HG03521 (cell line): Measurements from ENCODE around the gene NOL4L.
"Not testable (repeated sequence)": the region's sequence is repeated elsewhere in the genome, so short reads cannot be mapped to it uniquely, and the experiment has no call there.

Source experiments
- ATAC-seq: cut with Tn5 transposase; IDR thresholded peaks from one replicate; pipeline ENCODE4 v1.9.1; 2021; ENCODE audit warnings: mild to moderate bottlenecking, moderate library complexity; ENCODE audit not compliant: unreplicated experiment

The NOL4L gene

DNA sequence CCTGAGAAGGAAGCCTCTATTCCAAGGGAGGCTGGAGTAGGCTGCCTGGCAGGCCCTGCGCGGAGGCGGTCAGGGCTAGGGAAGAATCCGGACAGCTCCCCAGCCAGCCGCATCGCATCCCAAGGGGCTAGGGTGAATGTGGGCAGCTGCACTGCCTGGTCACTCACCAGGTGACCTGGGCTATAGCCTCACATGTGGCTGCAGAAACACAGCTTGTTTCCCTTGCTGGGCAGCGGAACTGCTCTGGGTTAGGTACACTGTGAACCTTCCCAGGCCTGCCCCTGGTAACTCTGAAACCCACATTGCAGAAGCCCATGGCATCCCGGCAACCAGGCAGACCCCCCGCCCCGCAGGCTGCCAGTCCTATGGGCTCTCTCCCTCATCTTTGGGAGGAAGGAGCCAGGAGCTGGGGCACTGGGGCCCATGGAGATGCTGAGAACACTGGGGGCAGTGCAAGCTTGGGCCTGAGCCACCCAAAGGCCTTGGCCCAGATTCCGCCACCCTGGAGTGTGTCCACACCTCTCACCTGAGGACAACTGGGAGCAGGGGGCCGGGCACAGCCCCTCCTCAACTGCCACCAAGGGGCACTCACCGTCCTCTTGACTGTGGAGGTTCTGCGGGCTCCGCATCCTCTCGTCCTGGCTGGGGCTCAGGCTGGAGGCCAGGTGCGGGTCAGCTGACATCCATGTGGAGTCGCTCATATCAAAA, 111.0 kb downstream of the NOL4L start:
- ATAC-seq = no peak

DNA sequence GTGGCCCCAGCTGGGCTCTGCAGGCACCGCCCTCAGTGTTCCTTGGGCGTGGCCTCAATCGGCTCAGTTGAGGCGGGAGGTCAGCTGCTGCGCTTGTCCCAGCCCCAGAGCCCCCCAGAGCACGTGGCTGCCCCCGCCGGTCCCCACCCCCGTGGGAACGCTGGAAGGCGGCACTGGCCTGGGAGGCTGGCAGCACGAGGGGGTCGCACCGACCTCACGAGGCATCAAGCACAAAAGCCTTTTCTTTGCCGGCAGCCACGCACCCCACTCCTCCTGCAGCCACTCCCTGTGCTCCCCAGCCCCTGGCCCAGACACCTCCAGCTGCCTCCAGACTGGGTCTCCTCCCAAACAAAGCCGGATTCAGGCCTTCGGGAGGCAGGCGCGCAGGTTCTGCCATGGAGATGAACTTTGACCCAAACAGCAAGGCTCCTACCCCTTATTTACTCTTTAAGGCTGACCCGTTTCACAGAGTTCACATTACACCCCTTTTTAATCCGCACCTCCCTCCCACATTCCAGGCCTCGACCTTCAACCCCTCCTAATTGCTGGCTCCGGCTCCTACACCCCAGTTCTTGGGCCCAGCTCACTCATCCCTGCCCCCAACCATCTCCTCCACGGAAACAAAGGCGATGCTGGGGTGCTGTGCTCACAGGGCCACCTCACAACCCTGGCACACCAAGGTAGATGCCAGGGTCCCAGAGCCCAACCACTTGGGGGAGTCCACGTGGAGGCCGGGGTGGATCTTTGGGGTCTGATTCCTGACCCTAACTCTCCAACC, 111.7 kb downstream of the NOL4L start:
- ATAC-seq = no peak

- no peak for ATAC-seq
Measured at GRCh38 chr20:32472581-32473207, 112.4 kb downstream of the NOL4L start.

DNA sequence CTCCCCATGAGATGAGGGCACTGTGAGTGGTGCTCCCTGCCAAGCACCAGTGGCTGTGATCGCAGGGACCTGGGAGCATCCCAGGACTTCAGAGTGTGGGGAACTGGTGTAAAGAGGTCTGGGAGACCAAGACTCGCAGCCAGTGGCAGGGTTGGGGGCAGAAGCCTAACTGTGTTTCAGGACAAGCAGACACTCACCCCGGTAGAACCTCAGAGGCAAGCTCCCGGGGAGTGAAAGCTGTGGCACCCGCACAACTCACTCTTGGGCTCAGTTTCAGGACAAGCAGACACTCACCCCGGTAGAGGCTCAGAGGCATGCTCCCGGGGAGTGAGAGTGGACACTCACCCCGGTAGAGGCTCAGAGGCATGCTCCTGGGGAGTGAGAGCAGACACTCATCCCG, 114.2 kb downstream of the NOL4L start:
- ATAC-seq = no peak

DNA sequence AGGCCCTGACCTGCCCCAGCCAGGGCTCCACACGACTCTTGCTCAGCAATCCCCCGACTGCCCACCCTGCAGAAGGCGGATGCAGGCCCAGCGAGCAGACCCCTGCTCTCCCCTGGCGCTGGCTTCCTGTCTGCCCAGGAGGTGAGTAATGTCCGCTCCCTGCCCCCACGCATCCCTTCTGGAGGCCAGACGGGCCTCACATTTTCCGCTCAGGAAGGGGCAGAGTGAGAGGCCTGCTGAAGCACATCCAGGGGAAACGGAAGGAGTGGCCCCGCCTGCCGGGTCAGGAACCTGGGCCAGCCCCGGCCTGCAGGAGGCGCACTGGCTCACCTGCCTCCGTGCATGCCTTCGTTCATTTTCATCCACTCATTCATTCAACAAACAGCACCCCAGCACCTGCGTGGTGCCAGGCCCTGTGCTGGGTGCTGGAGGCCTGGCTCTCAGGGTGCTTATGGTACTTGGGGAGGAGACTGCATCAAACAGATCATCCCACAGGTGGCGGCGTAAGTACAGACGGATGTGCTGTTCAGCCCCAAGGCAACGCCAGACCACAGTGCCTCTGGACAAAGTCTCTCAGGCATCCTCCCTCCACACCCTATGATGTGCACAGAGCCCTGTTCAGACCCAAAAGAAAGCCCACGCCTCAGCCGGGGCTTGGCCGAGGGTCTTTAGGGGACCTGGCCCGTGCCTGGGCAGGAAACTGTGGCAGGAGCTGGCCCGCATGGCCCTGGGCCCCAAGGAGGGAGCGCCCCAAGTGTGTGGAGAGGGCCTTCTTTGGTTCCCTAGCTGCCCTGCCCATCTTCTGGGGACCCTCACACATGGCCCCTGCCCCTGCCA, 114.9 kb downstream of the NOL4L start:
- ATAC-seq = no peak

DNA sequence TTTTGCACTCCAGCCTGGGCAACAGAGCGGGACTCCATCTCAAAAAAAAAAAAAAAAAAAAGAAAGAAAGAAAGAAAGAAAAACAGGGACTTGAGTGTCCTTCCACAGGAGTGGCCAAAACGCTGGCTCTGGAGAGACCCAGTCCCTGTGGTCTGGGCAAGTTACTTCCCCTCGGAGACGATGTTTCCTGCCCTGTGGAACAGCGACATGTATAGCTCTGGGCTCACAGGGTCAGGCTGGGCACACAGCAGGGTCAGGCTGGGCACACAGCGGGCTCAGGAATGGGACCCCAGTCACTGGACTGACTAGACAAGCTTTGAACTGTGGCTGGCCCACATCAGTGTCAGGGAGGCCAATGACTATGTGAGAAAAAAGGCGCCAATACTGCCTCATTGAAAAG, 116.3 kb downstream of the NOL4L start:
- ATAC-seq = no peak

- ATAC-seq = no peak
Measured at GRCh38 chr20:32468313-32468640, 116.9 kb downstream of the NOL4L start.

DNA sequence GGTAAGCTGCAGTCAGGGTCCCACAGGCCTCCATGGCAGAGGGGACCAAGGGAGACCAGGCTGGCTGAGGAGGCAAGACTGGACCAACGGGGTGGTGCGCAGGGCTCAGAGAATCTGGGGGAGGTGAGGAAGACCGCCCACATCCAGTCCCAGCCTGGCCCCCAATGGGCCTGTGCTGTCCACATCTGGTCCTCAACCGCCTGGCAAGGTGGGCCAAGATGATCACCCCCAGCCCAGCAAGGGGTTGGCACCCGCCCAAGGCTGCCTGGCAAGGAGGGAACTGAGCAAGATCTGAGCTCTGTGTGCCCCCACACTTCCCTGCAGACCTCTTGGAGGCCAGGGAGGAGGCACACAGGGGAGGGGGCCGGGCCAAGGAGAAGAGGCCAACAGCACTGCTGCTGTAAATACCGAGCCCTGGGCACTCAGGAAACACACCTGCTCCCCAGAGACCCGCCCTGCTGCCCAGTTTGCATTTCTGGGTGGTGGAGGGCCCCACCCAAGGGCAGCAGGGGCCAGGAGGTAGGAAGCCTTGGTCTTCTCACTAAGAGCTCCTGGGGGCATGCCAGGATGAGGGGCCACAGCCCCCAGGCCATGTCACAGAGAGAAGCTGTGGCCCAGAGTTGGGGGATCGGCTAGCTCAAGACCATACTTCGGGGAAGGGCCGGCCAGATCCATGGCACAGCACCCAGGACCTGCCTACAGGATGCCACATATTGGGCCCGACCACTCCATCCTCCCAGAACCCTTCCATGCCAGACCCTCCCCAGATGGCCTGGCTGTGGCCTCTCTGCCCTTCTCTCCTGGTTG, 117.4 kb downstream of the NOL4L start:
- ATAC-seq = no peak

DNA sequence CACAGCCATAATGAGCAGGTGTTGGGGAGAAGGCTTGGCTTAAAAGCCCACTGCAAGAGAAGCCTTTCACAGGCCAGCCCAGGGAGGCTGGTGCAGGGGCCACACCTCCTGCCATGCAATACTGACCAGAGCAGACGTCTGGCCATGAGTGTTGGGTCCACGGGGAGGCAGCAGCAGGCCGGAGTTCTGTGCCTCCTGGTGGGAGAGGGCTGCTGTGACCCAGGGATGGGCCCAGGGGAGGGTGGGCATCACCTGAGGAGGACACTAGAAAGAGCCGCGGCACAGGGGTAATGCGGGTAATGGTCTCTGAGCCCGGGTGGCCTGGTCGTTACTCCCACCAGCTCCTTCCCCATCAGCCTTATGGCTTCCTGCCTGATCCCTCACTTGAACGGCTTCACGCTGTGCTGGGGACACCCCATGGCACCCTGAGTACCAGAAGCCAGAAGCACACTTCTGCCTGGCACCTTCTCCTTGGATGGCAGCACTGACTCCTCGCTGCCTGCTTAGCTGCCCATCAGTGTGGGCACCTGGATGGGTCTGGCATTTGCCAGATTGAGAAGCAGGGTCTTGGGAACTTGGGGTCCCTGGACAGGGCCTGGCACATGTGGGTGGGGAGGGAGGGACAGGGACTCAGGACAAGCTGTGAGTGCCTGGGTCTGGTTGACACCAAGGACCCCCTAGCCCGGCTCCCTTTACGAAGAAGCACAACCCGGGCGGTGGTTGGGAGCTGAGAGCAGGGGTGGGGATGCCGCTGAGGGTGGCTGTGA, 118.2 kb downstream of the NOL4L start:
- no peak for ATAC-seq

- not testable (repeated sequence) for ATAC-seq
Measured at GRCh38 chr20:32465901-32466675, 119.0 kb downstream of the NOL4L start.

DNA sequence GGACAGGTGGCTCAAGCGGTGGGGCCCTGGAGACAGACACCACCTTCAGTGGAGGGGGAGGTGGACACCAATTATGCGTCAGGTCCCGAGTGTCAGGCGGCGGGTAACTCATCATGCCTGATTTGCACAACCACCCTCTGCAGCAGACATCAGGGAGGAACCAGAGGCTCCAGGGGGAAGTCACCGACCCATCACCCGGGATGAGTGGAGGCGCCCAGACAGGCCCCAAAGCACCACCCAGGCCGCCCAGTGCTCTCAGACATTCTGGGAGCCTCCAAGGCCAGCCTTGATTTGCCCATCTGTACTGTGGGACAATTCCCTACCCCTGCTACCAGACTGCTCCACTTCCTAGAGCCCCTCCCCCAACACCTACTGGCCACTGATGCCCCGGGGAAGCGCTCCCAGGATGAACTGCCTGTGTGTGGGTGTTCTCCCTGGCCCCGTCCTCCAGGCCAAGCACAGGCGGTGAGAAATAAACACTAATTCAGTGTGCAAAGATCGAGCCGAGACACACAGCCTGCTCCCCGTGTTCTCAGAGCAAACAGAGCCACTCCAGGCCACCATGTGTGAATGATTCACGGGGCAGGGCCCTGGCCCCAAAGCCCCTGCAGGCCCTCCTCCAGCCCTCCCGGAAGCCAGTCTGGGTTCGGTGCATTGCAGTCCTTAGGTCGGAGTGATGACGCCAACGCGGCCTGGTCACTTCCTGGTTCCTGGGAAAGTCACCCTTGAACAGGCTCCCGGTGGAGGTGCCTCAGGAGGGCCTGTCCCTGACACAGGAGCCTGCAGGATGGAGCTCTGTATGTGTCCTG, 119.8 kb downstream of the NOL4L start:
- no peak for ATAC-seq

GRCh38 chr20:32464401-32465091, 120.6 kb downstream of the NOL4L start:
- ATAC-seq = no peak

GRCh38 chr20:32463642-32464400, 121.3 kb downstream of the NOL4L start:
- no peak for ATAC-seq

- no peak for ATAC-seq
Measured at GRCh38 chr20:32462900-32463641, 122.1 kb downstream of the NOL4L start.

GRCh38 chr20:32461836-32462600, 123.1 kb downstream of the NOL4L start:
- no peak for ATAC-seq
